Measurements from ENCODE around the gene SLC27A5. TPM values are rescaled to one million over a fixed set of nuclear protein-coding genes. Genes with fewer than 3 reads are reported as not detected.

Gene SLC27A5
- total RNA-seq, 1 experiment from 2014 or later, result 24.9 TPM

DNA sequence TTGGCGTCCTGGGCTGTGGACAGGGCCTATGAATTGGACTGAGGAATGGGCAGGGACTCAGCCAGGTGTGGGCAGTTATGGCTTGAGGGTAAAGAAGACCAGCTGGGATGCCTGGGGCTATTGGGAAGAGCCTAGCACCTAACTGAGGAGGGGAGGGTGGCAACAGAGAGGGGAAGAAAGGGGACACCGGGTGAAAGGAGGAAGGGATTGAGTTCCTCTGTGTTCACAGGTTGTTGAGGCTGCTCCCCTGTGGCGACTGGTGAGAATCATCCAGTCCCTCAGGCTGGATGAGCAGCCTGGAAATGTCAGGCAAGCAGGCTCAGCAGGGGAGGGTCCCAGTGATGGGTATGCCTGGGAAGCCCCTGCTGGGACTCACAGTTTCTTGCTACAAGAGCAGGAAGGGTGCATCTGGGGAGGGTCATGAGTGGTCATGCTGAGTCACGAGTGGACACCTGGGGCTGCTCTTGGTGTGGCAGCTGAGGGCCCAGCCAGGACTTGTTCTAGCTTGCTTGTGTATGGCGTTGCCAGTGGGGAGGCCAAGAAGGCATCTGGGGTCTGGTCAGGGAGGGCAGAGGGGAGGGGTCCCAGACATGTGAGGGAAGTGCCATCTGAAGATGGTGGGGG, 43.5 kb downstream of the SLC27A5 start:
- Histone ChIP-seq H3K9me3 (ENCODE audit: low read depth, low read length, poor library complexity, severe bottlenecking) (no peaks in the 10 kb centered on the region), H3K36me3 (ENCODE audit: insufficient read depth, low read length, poor library complexity, severe bottlenecking) (no peaks in the 10 kb centered on the region), H3K27ac (ENCODE audit: low read depth, low read length, poor library complexity, severe bottlenecking) (no peak overlapping the region), H3K27me3 (replicated peaks; ENCODE audit: insufficient read depth, low read depth, low read length, poor library complexity) (no peaks in the 10 kb centered on the region), H3K4me3 (ENCODE audit: low read depth, low read length, poor library complexity, severe bottlenecking) (peak overlapping the region; percentile 19), H3K4me1 (ENCODE audit: insufficient read depth, low read length, poor library complexity, severe bottlenecking) (no peaks in the 10 kb centered on the region)
- intact Hi-C loops (cut with micrococcal nuclease; ENCODE audit: unreplicated experiment), result no loop called here
- no TSS peak for BruUV-seq (replicated peaks)
- TF ChIP-seq EZH2 (IDR thresholded peaks at IDR 0.05; ENCODE audit: borderline replicate concordance, low read depth, low read length, poor library complexity, severe bottlenecking), result no peak
- TF ChIP-seq, protein P1, sequence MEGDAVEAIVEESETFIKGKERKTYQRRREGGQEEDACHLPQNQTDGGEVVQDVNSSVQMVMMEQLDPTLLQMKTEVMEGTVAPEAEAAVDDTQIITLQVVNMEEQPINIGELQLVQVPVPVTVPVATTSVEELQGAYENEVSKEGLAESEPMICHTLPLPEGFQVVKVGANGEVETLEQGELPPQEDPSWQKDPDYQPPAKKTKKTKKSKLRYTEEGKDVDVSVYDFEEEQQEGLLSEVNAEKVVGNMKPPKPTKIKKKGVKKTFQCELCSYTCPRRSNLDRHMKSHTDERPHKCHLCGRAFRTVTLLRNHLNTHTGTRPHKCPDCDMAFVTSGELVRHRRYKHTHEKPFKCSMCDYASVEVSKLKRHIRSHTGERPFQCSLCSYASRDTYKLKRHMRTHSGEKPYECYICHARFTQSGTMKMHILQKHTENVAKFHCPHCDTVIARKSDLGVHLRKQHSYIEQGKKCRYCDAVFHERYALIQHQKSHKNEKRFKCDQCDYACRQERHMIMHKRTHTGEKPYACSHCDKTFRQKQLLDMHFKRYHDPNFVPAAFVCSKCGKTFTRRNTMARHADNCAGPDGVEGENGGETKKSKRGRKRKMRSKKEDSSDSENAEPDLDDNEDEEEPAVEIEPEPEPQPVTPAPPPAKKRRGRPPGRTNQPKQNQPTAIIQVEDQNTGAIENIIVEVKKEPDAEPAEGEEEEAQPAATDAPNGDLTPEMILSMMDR (conservative IDR thresholded peaks at IDR 0.05; ENCODE audit: low read depth, low read length), result no peak
- no peak for DNase-seq (ENCODE audit: low spot score)
- POLR2A ChIA-PET (ENCODE audit: low non-redundant PET), result no interaction called here
- CTCF ChIA-PET, result no interaction called here

DNA sequence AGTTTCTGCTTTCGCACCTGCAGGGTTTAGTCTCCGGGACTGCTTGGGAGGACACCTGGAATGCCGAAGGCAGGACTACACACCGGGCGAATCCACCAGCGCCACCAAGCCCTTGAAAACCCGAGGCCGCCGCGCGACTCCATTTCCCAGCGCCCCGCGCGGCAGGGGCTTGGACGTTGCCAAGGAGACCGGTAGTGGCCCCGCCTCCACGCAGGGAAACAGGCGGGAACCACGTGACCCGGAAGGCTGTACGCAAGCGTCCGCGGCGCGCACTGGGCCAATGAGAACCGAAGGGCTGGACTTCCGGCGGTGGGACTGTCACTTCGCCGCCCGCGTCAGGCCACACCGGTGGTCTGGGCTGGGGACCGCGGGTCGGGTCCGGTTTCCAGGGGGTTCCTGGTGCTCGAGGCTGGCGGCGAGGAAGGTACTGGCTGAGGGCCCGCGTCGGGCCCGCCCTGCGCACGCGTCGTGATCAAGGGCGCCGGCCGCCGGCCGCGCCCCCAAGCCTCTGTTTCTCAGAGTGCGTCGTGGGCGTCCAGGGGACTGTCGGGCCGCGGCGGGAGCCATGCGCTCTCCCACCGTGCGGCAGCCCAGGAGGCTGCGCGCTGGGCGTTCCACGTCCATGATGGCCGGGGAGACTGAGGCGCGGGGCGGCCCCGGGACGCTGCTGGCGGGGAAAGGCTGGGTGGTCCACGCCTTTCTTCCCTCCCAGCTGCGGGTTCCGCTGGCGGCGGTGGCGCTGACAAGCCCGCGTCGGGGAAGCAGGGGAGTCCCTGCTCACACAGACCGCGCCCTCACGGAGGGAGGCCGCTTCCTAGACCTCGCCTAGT, 44.8 kb downstream of the SLC27A5 start, which contains the start of gene ZNF324:
Gene ZNF324 (plus strand): TSS at position 321 of the 830 bp plus-strand sequence. CDS start 2,106 bp downstream, outside the sequence.
- H3K27me3 ChIP-seq (replicated peaks; ENCODE audit: insufficient read depth, low read depth, low read length, poor library complexity), result no peaks in the 10 kb centered on the region
- peak within 1 kb of the TSS; percentile 57 for H3K27ac ChIP-seq (ENCODE audit: low read depth, low read length, poor library complexity, severe bottlenecking)
- peak within 1 kb of the TSS; percentile 71 for H3K4me3 ChIP-seq (ENCODE audit: low read depth, low read length, poor library complexity, severe bottlenecking)
- BruUV-seq (replicated peaks), result no TSS peak
- peak; percentile 99 for DNase-seq (ENCODE audit: low spot score)
- H3K36me3 ChIP-seq (ENCODE audit: insufficient read depth, low read length, poor library complexity, severe bottlenecking), result no peaks in the 10 kb centered on the region
- intact Hi-C loops (cut with micrococcal nuclease; ENCODE audit: unreplicated experiment), result no loop called here
- no peaks in the 10 kb centered on the region for H3K9me3 ChIP-seq (ENCODE audit: low read depth, low read length, poor library complexity, severe bottlenecking)
- CTCF ChIA-PET, result no interaction called here
- TF ChIP-seq, protein P1 (conservative IDR thresholded peaks at IDR 0.05; ENCODE audit: low read depth, low read length), result no peak
- no peaks in the 10 kb centered on the region for H3K4me1 ChIP-seq (ENCODE audit: insufficient read depth, low read length, poor library complexity, severe bottlenecking)
- POLR2A ChIA-PET (ENCODE audit: low non-redundant PET), result no interaction called here

DNA sequence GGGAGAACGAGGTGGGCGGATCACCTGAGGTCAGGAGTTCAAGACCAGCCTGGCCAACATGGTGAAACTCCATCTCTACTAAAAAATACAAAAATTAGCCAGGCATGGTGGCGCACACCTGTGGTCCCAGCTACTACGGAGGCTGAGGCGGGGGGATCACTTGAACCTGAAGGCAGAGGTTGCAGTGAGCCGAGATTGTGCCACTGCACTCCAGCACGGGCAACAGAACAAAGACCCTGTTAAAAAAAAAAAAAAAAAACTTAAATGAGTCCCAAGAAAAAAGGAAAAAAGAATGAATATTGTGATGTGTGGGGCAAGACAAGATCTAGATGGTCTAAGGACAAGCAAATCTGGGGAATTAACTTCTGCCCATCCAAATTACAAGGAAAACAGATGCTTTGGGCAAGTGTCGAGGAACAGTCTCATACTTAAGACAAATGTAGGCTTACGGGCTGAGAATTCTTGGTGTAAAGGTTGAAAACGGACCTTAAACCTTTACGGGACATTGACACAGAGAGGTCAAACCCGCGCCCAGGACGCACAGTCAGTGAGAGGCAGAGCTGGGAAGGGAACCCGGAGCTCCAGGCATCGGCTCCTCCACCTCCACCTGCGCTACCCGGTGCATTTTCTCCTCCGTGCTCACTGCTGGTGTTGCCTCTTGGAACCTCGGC, 45.6 kb downstream of the SLC27A5 start:
- no peak for DNase-seq (ENCODE audit: low spot score)
- POLR2A ChIA-PET (ENCODE audit: low non-redundant PET), result no interaction called here
- CTCF ChIA-PET, result no interaction called here

More for the DNA sequence above, 45.6 kb downstream of the SLC27A5 start:
- H3K9me3 ChIP-seq (ENCODE audit: low read depth, low read length, poor library complexity, severe bottlenecking), result no peaks in the 10 kb centered on the region
- no peak for TF ChIP-seq EZH2 (IDR thresholded peaks at IDR 0.05; ENCODE audit: borderline replicate concordance, low read depth, low read length, poor library complexity, severe bottlenecking)
- TF ChIP-seq, protein P1 (conservative IDR thresholded peaks at IDR 0.05; ENCODE audit: low read depth, low read length), result no peak
- no peaks in the 10 kb centered on the region for H3K4me1 ChIP-seq (ENCODE audit: insufficient read depth, low read length, poor library complexity, severe bottlenecking)
- BruUV-seq (replicated peaks), result no TSS peak
- H3K36me3 ChIP-seq (ENCODE audit: insufficient read depth, low read length, poor library complexity, severe bottlenecking), result no peaks in the 10 kb centered on the region
- no peak overlapping the region for H3K27ac ChIP-seq (ENCODE audit: low read depth, low read length, poor library complexity, severe bottlenecking)
- peak overlapping the region; percentile 71 for H3K4me3 ChIP-seq (ENCODE audit: low read depth, low read length, poor library complexity, severe bottlenecking)
- intact Hi-C loops (cut with micrococcal nuclease; ENCODE audit: unreplicated experiment), result no loop called here
- H3K27me3 ChIP-seq (replicated peaks; ENCODE audit: insufficient read depth, low read depth, low read length, poor library complexity), result no peaks in the 10 kb centered on the region

All from A673 (cell line).